Hepatocyte (in vitro differentiated cells): ENCODE data around the gene MEGF10.

ENCODE experiments used
- EZH2 ChIP-seq: fragments of 200-600 bp; sonication (generic); IDR thresholded peaks from 2 replicates; pipeline ENCODE4 v1.6.1; 2016; ENCODE audit warnings: antibody characterized with exemption, mild to moderate bottlenecking, borderline replicate concordance
- EZH2phosphoT487 ChIP-seq: fragments of 200-600 bp; sonication (generic); IDR thresholded peaks from one replicate; pipeline ENCODE4 v1.6.1; 2018; ENCODE audit warnings: antibody characterized with exemption, mild to moderate bottlenecking, low read depth, moderate library complexity; ENCODE audit not compliant: unreplicated experiment, severe bottlenecking
- TF ChIP-seq, protein P1 (sequence below): fragments of 200-600 bp; sonication (generic); IDR thresholded peaks from 2 replicates; pipeline ENCODE4 v1.5.1; 2016; ENCODE audit warnings: antibody characterized with exemption, mild to moderate bottlenecking; ENCODE audit not compliant: poor library complexity

DNA sequence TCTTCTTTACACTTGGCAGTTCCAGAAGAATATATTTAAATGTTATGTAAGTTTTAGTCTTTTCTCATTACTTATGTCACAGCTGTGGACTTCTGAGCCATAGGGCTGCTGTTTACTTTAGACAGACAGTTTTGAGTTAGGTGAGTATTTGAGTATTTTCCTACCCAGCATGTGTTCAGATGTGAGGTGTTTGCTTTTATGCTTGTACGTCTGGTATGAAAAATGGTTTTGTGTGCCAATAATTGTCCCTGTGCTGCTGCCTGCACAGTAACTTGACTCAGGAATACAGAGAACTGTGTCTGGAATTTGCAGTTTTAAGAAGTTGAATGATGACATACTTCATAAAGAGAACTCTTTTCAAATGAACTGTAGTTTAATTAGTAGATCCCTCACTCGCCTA, 20.8 kb downstream of the MEGF10 start:
- TF ChIP-seq, protein P1, sequence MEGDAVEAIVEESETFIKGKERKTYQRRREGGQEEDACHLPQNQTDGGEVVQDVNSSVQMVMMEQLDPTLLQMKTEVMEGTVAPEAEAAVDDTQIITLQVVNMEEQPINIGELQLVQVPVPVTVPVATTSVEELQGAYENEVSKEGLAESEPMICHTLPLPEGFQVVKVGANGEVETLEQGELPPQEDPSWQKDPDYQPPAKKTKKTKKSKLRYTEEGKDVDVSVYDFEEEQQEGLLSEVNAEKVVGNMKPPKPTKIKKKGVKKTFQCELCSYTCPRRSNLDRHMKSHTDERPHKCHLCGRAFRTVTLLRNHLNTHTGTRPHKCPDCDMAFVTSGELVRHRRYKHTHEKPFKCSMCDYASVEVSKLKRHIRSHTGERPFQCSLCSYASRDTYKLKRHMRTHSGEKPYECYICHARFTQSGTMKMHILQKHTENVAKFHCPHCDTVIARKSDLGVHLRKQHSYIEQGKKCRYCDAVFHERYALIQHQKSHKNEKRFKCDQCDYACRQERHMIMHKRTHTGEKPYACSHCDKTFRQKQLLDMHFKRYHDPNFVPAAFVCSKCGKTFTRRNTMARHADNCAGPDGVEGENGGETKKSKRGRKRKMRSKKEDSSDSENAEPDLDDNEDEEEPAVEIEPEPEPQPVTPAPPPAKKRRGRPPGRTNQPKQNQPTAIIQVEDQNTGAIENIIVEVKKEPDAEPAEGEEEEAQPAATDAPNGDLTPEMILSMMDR = no peak
- TF ChIP-seq EZH2 = no peak
- TF ChIP-seq EZH2phosphoT487 = no peak
